Measurements from ENCODE around the gene TIMM10. TPM values are rescaled to one million over a fixed set of nuclear protein-coding genes. Genes with fewer than 3 reads are reported as not detected.

The TIMM10 gene
- total RNA-seq, 2 experiments from 2014 or later, result 131 to 136 TPM

- intact Hi-C loops (cut with micrococcal nuclease), result no loop called here
- Mint-ChIP-seq H3K4me3 (no peak overlapping the region), H3K9me3 (no peaks in the 10 kb centered on the region), H3K4me1 (ENCODE audit: low read depth) (peaks cover 8% of the 10 kb centered on the region), H3K27ac (no peak overlapping the region), H3K27me3 (ENCODE audit: low read depth) (no peaks in the 10 kb centered on the region), H3K36me3 (ENCODE audit: low read depth) (peaks cover 56% of the 10 kb centered on the region)
- DNase-seq, result no peak
- CTCF ChIA-PET, result interaction anchor here (0.8 to 1.6 kb wide), 4 partner anchors 30 to 169 kb away, joined by 3 to 8 read pairs (median 6); no protein-coding TSS in a partner anchor
Observed at GRCh38 chr11:57487920-57488659, 42.5 kb downstream of the TIMM10 start.

- Mint-ChIP-seq H3K4me3 (no peak overlapping the region), H3K4me1 (ENCODE audit: low read depth) (peaks cover 10% of the 10 kb centered on the region), H3K27ac (no peak overlapping the region), H3K36me3 (ENCODE audit: low read depth) (peaks cover 56% of the 10 kb centered on the region), H3K9me3 (no peaks in the 10 kb centered on the region), H3K27me3 (ENCODE audit: low read depth) (peaks cover under 1% of the 10 kb centered on the region)
- no peak for DNase-seq
- intact Hi-C loops (cut with micrococcal nuclease), result no loop called here
- CTCF ChIA-PET, result interaction anchor here (0.7 to 1.6 kb wide), 2 partner anchors 15 to 29 kb away, joined by 3 to 6 read pairs; no protein-coding TSS in a partner anchor
Observed at GRCh38 chr11:57487021-57487778, 43.4 kb downstream of the TIMM10 start.

GRCh38 chr11:57485217-57485990, 45.1 kb downstream of the TIMM10 start:
- intact Hi-C loops (cut with micrococcal nuclease), result no loop called here
- CTCF ChIA-PET, result interaction anchor here (0.7 to 9.9 kb wide), 3 partner anchors 28 to 42 kb away, joined by 5 to 211 read pairs (median 24); partner anchors contain the start of gene RTN4RL2

GRCh38 chr11:57484141-57484710, 46.3 kb downstream of the TIMM10 start:
- intact Hi-C loops (cut with micrococcal nuclease), result no loop called here
- no peak overlapping the region for H3K4me3 Mint-ChIP-seq
- H3K27ac Mint-ChIP-seq, result no peak overlapping the region
- CTCF ChIA-PET, result interaction anchor here (0.6 to 9.9 kb wide), 28 partner anchors 9 to 160 kb away, joined by 3 to 211 read pairs (median 4); partner anchors contain the start of genes RTN4RL2 and SLC43A1
- no peak for DNase-seq
- peaks cover 16% of the 10 kb centered on the region for H3K4me1 Mint-ChIP-seq (ENCODE audit: low read depth)
- peaks cover 7% of the 10 kb centered on the region for H3K27me3 Mint-ChIP-seq (ENCODE audit: low read depth)
- no peaks in the 10 kb centered on the region for H3K9me3 Mint-ChIP-seq
- peaks cover 35% of the 10 kb centered on the region for H3K36me3 Mint-ChIP-seq (ENCODE audit: low read depth)

More at GRCh38 chr11:57485217-57485990, 45.1 kb downstream of the TIMM10 start:
- peaks cover 13% of the 10 kb centered on the region for H3K4me1 Mint-ChIP-seq (ENCODE audit: low read depth)
- peaks cover 5% of the 10 kb centered on the region for H3K27me3 Mint-ChIP-seq (ENCODE audit: low read depth)
- H3K4me3 Mint-ChIP-seq, result no peak overlapping the region
- no peaks in the 10 kb centered on the region for H3K9me3 Mint-ChIP-seq
- peaks cover 45% of the 10 kb centered on the region for H3K36me3 Mint-ChIP-seq (ENCODE audit: low read depth)
- no peak for DNase-seq
- H3K27ac Mint-ChIP-seq, result no peak overlapping the region

GRCh38 chr11:57483562-57483918, 47.0 kb downstream of the TIMM10 start:
- Mint-ChIP-seq H3K4me3 (no peak overlapping the region), H3K4me1 (ENCODE audit: low read depth) (peaks cover 16% of the 10 kb centered on the region), H3K9me3 (no peaks in the 10 kb centered on the region), H3K27ac (no peak overlapping the region), H3K36me3 (ENCODE audit: low read depth) (peaks cover 29% of the 10 kb centered on the region), H3K27me3 (ENCODE audit: low read depth) (peaks cover 7% of the 10 kb centered on the region)
- intact Hi-C loops (cut with micrococcal nuclease), result no loop called here
- CTCF ChIA-PET, result interaction anchor here (0.6 to 9.9 kb wide), 28 partner anchors 9 to 157 kb away, joined by 3 to 211 read pairs (median 4); partner anchors contain the start of genes RTN4RL2 and SLC43A1
- no peak for DNase-seq

GRCh38 chr11:57482782-57483561, 47.6 kb downstream of the TIMM10 start:
- H3K27me3 Mint-ChIP-seq (ENCODE audit: low read depth), result peaks cover 10% of the 10 kb centered on the region
- H3K36me3 Mint-ChIP-seq (ENCODE audit: low read depth), result peaks cover 23% of the 10 kb centered on the region
- peaks cover 16% of the 10 kb centered on the region for H3K4me1 Mint-ChIP-seq (ENCODE audit: low read depth)
- peak; percentile 71 for DNase-seq
- intact Hi-C loops (cut with micrococcal nuclease), result no loop called here
- H3K4me3 Mint-ChIP-seq, result peak overlapping the region; percentile 39
- CTCF ChIA-PET, result interaction anchor here (0.8 to 9.9 kb wide), 27 partner anchors 8 to 158 kb away, joined by 3 to 211 read pairs (median 4); partner anchors contain the start of genes RTN4RL2 and SLC43A1
- H3K27ac Mint-ChIP-seq, result no peak overlapping the region
- H3K9me3 Mint-ChIP-seq, result no peaks in the 10 kb centered on the region

GRCh38 chr11:57481915-57482781, 48.4 kb downstream of the TIMM10 start:
- peak overlapping the region; percentile 11 for H3K4me3 Mint-ChIP-seq
- H3K27ac Mint-ChIP-seq, result no peak overlapping the region
- peaks cover 15% of the 10 kb centered on the region for H3K36me3 Mint-ChIP-seq (ENCODE audit: low read depth)
- DNase-seq, result no peak
- intact Hi-C loops (cut with micrococcal nuclease), result no loop called here
- H3K4me1 Mint-ChIP-seq (ENCODE audit: low read depth), result peaks cover 16% of the 10 kb centered on the region
- CTCF ChIA-PET, result interaction anchor here (0.6 to 9.9 kb wide), 12 partner anchors 7 to 159 kb away, joined by 3 to 211 read pairs (median 5); partner anchors contain the start of gene RTN4RL2
- peaks cover 11% of the 10 kb centered on the region for H3K27me3 Mint-ChIP-seq (ENCODE audit: low read depth)
- H3K9me3 Mint-ChIP-seq, result no peaks in the 10 kb centered on the region

GRCh38 chr11:57481315-57481714, 49.2 kb downstream of the TIMM10 start:
- DNase-seq, result no peak
- H3K4me1 Mint-ChIP-seq (ENCODE audit: low read depth), result peaks cover 16% of the 10 kb centered on the region
- peaks cover 13% of the 10 kb centered on the region for H3K27me3 Mint-ChIP-seq (ENCODE audit: low read depth)
- CTCF ChIA-PET, result interaction anchor here (0.8 to 9.9 kb wide), 10 partner anchors 9 to 159 kb away, joined by 3 to 211 read pairs (median 5); partner anchors contain the start of gene RTN4RL2
- H3K9me3 Mint-ChIP-seq, result no peaks in the 10 kb centered on the region
- no peak overlapping the region for H3K27ac Mint-ChIP-seq
- no peak overlapping the region for H3K4me3 Mint-ChIP-seq
- intact Hi-C loops (cut with micrococcal nuclease), result no loop called here
- H3K36me3 Mint-ChIP-seq (ENCODE audit: low read depth), result peaks cover 15% of the 10 kb centered on the region

GRCh38 chr11:57480409-57481137, 50.0 kb downstream of the TIMM10 start:
- no peak overlapping the region for H3K27ac Mint-ChIP-seq
- intact Hi-C loops (cut with micrococcal nuclease), result loop anchor here (1.0 kb wide), 3 partner anchors 23 to 135 kb away; no protein-coding TSS in a partner anchor
- peaks cover 10% of the 10 kb centered on the region for H3K36me3 Mint-ChIP-seq (ENCODE audit: low read depth)
- no peak overlapping the region for H3K4me3 Mint-ChIP-seq
- CTCF ChIA-PET, result interaction anchor here (0.8 to 9.9 kb wide), 11 partner anchors 8 to 160 kb away, joined by 3 to 211 read pairs (median 4); partner anchors contain the start of gene RTN4RL2
- H3K27me3 Mint-ChIP-seq (ENCODE audit: low read depth), result peaks cover 16% of the 10 kb centered on the region
- peaks cover 22% of the 10 kb centered on the region for H3K4me1 Mint-ChIP-seq (ENCODE audit: low read depth)
- DNase-seq, result peak; percentile 87
- H3K9me3 Mint-ChIP-seq, result no peaks in the 10 kb centered on the region
